Loucy (cell line): ENCODE data around the gene ARHGEF16.

ENCODE experiments used
- CTCF ChIP-seq: fragments of 200-600 bp; sonication (generic); conservative IDR thresholded peaks from 2 replicates; pipeline ENCODE4 v1.5.1; 2014; ENCODE audit warnings: mild to moderate bottlenecking, antibody characterized with exemption, low read length
- EZH2phosphoT487 ChIP-seq: fragments of 200-600 bp; IDR thresholded peaks from 2 replicates; pipeline ENCODE4 v1.6.1; 2018; ENCODE audit warnings: antibody characterized with exemption, mild to moderate bottlenecking, moderate library complexity, borderline replicate concordance

GRCh38 chr1:3412376-3412775, 42.1 kb upstream of the ARHGEF16 start:
- TF ChIP-seq CTCF (no peak), EZH2phosphoT487 (no peak)
